BE2C (cell line): ENCODE results near the gene TCP11.
"Not testable (repeated sequence)": the region's sequence is repeated elsewhere in the genome, so short reads cannot be mapped to it uniquely, and the experiment has no call there.

Experiments
- DNase-seq: peaks from one replicate; pipeline ENCODE4 v3.0.0-alpha.2; 2020
- H3K27me3 ChIP-seq: fragments of 250-450 bp; sonication (Bioruptor Pico); 2 replicates; pipeline ENCODE4 v1.5.1; 2020; ENCODE audit warnings: mild to moderate bottlenecking
- H3K36me3 ChIP-seq: fragments of 250-450 bp; sonication (Bioruptor Pico); 2 replicates; pipeline ENCODE4 v1.5.1; 2020; ENCODE audit warnings: mild to moderate bottlenecking
- H3K4me1 ChIP-seq: fragments of 250-450 bp; sonication (Bioruptor Pico); 2 replicates; pipeline ENCODE4 v1.5.1; 2020
- H3K4me3 ChIP-seq: 2 replicates; pipeline ENCODE4 v1.5.1; 2011; ENCODE audit warnings: low read depth, low read length
- H3K9me3 ChIP-seq: fragments of 250-450 bp; sonication (Bioruptor Pico); 2 replicates; pipeline ENCODE4 v1.5.1; 2020
- TF ChIP-seq, protein P1 (sequence below): IDR thresholded peaks from 2 replicates; pipeline ENCODE4 v1.5.1; 2012; ENCODE audit warnings: mild to moderate bottlenecking, low read depth, low read length

The TCP11 gene

DNA sequence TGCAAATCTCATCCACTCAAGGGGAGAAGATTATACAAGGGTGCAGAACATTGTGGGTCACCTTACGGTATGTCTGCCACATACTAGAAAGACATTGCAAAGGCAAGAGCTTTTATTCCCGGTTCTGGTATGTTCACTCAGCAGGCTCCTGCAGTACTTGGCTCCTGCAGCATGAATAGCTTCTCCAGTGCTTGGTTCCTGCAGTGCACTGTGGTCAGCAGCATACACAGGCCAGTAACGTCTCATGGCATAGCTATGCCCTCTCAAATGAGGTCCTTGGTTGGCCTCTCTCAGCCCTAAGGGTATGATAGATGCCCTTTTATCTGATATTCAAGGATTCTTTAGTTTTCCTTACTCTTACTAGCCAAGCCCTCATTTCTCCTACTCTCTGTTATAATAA, 12.6 kb downstream of the TCP11 start:
- Histone ChIP-seq H3K27me3 (no peaks in the 10 kb centered on the region; the same call in 1 of the 2 replicates), H3K4me3 (no peak overlapping the region), H3K9me3 (no peaks in the 10 kb centered on the region), H3K36me3 (no peaks in the 10 kb centered on the region), H3K4me1 (no peaks in the 10 kb centered on the region)
- no peak for DNase-seq
- TF ChIP-seq, protein P1, sequence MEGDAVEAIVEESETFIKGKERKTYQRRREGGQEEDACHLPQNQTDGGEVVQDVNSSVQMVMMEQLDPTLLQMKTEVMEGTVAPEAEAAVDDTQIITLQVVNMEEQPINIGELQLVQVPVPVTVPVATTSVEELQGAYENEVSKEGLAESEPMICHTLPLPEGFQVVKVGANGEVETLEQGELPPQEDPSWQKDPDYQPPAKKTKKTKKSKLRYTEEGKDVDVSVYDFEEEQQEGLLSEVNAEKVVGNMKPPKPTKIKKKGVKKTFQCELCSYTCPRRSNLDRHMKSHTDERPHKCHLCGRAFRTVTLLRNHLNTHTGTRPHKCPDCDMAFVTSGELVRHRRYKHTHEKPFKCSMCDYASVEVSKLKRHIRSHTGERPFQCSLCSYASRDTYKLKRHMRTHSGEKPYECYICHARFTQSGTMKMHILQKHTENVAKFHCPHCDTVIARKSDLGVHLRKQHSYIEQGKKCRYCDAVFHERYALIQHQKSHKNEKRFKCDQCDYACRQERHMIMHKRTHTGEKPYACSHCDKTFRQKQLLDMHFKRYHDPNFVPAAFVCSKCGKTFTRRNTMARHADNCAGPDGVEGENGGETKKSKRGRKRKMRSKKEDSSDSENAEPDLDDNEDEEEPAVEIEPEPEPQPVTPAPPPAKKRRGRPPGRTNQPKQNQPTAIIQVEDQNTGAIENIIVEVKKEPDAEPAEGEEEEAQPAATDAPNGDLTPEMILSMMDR: no peak

DNA sequence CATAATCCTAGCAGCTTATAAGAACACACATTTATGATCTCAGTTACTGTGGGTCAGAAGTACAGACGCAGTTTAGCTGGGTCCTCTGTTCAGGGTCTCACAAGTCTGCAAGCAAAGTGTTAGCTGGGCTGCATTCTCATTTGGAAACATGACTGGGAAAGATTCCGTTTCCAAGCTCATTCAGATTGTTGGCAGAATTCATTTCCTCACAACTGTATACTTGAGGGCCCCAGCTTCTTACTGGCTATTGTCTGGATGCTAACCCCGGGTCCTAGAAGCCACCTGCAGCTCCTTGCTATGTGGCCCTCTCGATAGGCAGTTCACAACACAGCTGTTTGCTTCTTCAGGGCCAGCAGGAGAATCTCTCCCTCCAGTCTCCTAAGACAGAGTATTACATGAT, 13.1 kb downstream of the TCP11 start:
- Histone ChIP-seq H3K4me3 (no peak overlapping the region), H3K9me3 (no peaks in the 10 kb centered on the region), H3K36me3 (no peaks in the 10 kb centered on the region), H3K27me3 (no peaks in the 10 kb centered on the region; the same call in 1 of the 2 replicates), H3K4me1 (no peaks in the 10 kb centered on the region)
- no peak for DNase-seq
- TF ChIP-seq, protein P1: no peak

DNA sequence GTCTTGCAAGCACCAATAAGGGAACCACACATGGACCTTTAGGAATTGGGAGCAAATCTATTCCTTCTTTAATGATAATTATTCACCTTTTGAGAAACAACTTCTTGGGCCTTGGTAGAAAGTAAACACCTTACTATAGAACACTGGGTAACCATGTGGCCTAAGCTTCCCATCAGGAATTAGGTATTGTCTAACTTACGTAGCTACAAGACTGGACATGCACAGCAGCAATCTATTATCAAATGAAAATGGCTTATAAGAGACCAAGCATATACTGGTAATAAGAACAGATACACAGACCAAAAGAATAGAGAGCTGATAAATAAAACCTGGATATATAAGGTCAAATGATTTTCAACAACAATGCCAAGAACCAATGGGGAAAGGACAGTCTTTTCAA, 16.8 kb downstream of the TCP11 start:
- no peak overlapping the region for H3K4me3 ChIP-seq
- H3K4me1 ChIP-seq: no peaks in the 10 kb centered on the region
- no peaks in the 10 kb centered on the region; the same call in 1 of the 2 replicates for H3K27me3 ChIP-seq
- TF ChIP-seq, protein P1: no peak
- H3K9me3 ChIP-seq: no peaks in the 10 kb centered on the region
- DNase-seq: no peak
- H3K36me3 ChIP-seq: no peaks in the 10 kb centered on the region

DNA sequence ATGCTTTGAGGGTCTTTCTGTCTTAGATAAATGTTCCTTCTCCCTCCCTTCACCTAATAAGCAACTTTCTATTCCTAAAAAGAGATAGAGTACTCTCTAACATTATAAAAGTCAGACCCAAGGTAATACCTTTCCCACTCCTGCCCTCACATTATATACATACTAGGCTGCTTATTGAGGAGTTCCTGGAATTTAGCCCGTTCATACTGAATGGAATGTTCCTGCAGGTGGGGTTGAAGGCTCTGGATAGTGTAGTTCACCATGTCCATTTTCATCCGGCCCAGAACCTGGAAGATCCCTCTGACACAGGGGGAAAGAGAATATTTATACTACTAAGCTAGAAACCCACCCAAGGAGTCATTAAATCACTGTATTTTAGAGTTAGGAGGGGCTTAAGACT, 20.4 kb downstream of the TCP11 start:
- no peaks in the 10 kb centered on the region for H3K4me1 ChIP-seq
- TF ChIP-seq, protein P1: no peak
- no peaks in the 10 kb centered on the region for H3K27me3 ChIP-seq
- DNase-seq: no peak
- no peaks in the 10 kb centered on the region for H3K36me3 ChIP-seq
- no peak overlapping the region for H3K4me3 ChIP-seq
- H3K9me3 ChIP-seq: no peaks in the 10 kb centered on the region

DNA sequence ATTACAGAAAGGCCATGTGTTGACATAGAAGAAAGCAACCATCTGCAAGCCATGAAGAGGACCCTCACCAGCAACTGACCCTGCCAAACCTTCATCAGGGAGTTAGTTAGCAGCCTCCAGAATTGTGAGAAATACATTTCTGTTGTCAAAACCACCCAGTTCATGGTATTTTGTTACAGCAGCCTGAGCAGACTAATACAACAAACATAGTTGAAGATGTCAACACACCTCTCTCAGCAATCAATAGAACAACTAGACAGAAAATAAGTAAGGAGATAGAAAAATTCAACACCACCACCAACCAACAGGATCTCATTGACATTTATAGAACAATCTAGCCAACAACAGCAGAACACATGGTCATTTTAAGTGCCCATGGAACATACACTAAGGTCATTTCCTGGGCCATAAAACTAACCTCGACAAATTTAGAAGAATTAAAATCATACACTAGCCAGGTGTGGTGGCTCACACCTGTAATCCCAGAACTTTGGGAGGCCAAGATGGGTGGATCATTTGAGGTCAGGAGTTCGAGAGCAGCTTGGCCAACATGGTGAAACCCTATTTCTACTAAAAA, 32.7 kb downstream of the TCP11 start:
- H3K27me3 ChIP-seq: no peaks in the 10 kb centered on the region; the same call in 1 of the 2 replicates
- no peaks in the 10 kb centered on the region for H3K9me3 ChIP-seq
- H3K4me3 ChIP-seq: no peak overlapping the region
- no peaks in the 10 kb centered on the region for H3K4me1 ChIP-seq
- TF ChIP-seq, protein P1: no peak
- no peaks in the 10 kb centered on the region for H3K36me3 ChIP-seq
- DNase-seq: no peak

DNA sequence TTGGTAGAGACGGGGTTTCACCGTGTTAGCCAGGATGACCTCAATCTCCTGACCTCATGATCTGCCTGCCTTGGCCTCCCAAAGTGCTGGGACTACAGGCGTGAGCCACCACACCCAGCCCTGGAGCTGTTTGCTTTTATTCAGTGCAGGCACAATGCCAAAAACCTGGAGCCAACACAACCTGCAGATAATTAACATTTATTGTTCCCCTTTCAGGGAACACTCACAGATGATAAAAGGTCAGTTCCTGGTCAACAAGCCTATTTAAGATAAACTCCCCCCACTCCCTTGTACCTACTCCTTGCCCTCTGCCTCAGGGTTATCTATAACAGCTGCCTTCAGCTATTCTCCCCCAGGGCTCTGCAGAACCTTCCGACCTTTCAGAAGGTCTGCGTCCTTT, 33.4 kb downstream of the TCP11 start:
- not testable (repeated sequence) for H3K27me3 ChIP-seq, H3K9me3 ChIP-seq, DNase-seq, H3K4me1 ChIP-seq, H3K4me3 ChIP-seq, H3K36me3 ChIP-seq

DNA sequence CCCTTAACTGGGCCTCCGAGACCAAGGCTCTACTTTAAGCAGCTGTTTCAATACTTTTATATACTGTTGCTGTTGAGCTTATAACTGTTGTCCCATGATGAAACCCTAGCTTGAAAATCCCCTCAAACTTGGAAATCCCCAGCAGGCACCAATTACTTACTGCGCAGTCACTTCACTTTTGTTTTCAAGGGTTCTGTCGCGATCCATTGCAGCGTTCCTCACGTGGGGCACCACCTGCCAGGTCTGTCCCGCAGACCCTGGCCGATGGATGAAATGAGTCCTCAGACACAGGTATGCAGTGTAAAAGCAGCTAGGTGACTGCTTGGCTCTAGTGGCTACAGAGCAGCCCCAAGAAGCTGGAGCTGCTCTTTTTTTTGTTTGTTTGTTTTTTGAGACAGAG, 33.9 kb downstream of the TCP11 start:
- not testable (repeated sequence) for H3K27me3 ChIP-seq, H3K36me3 ChIP-seq, H3K9me3 ChIP-seq, H3K4me3 ChIP-seq, DNase-seq, H3K4me1 ChIP-seq

DNA sequence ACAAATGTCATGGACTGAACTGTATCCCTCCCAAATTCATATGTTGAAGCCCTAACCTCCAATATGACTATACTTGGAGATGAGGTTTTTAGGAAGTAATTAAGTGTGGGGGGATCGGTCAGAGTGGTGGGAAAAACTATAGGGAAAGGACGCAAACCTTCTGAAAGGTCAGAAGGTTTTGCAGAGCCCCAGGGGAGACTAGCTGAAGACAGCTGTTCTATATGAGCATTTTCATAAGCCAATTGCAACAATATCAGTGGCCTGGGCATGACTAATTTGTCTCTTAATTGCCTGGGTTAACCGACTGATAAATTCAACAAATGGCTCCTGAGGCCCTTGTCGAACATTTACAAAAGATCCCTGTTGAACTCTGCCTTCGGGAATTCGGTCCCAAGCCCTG, 35.1 kb downstream of the TCP11 start:
- H3K27me3 ChIP-seq, H3K36me3 ChIP-seq, H3K4me1 ChIP-seq, DNase-seq, H3K9me3 ChIP-seq, H3K4me3 ChIP-seq: not testable (repeated sequence)
